Measurements from ENCODE around the gene B3GALNT2.

- TF ChIP-seq, protein P1, sequence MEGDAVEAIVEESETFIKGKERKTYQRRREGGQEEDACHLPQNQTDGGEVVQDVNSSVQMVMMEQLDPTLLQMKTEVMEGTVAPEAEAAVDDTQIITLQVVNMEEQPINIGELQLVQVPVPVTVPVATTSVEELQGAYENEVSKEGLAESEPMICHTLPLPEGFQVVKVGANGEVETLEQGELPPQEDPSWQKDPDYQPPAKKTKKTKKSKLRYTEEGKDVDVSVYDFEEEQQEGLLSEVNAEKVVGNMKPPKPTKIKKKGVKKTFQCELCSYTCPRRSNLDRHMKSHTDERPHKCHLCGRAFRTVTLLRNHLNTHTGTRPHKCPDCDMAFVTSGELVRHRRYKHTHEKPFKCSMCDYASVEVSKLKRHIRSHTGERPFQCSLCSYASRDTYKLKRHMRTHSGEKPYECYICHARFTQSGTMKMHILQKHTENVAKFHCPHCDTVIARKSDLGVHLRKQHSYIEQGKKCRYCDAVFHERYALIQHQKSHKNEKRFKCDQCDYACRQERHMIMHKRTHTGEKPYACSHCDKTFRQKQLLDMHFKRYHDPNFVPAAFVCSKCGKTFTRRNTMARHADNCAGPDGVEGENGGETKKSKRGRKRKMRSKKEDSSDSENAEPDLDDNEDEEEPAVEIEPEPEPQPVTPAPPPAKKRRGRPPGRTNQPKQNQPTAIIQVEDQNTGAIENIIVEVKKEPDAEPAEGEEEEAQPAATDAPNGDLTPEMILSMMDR (IDR thresholded peaks at IDR 0.05; ENCODE audit: insufficient read depth, low read length, poor library complexity, severe bottlenecking) = no peak
- no peak for TF ChIP-seq EZH2phosphoT487 (conservative IDR thresholded peaks at IDR 0.05; ENCODE audit: low read length)
Observed at GRCh38 chr1:235401251-235401650, 103.0 kb downstream of the B3GALNT2 start.
